ENCODE measurements around the gene TMCC1.
"Not testable (repeated sequence)": the region's sequence is repeated elsewhere in the genome, so short reads cannot be mapped to it uniquely, and the experiment has no call there.

The TMCC1 gene

GRCh38 chr3:129648391-129648790 lies 245.1 kb downstream of the TMCC1 start:
- DNase-seq (ENCODE audit: low read depth) = no peak

DNA sequence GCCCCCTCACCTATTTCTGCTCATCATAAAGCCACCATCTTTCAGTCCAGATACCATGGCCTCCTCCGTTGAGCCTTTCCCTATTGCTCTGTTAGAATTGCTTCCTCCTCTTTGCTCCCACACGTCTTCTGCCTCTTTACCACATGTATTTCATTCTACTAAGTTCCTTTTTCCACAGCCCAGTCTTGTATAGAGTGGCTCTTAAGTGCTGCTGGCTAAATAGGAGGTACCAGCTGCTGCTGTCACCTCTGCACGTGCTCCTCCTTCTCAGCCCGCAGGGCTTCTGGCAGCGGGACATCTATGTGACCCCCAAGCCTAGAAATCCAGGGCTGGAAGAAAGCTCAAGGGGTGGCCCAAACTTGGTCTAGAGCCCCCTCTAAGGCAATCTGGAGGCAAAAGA lies 248.2 kb downstream of the TMCC1 start:
- no peak for DNase-seq (ENCODE audit: low read depth)

DNA sequence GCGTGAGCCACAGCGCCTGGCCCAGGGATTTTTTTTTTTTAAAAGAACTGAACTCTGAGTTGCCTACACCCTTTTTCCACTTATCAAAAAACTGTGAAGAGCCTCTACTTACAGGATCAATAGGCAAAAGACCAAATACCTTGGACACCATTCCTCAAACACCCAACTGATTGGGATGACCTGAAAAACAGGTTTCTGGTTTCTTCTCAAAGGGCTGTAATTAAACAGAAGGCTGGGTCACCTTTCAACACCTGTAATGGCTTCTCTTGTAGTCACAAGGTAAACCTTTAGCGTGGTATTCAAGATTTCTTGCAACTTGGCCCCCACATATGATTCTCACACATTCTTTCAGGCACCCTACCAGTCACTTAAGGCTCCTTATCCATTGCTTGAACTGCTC lies 248.7 kb downstream of the TMCC1 start:
- no peak for DNase-seq (ENCODE audit: low read depth)

- DNase-seq (ENCODE audit: low read depth) = not testable (repeated sequence)
Observed at GRCh38 chr3:129641567-129642260, 251.8 kb downstream of the TMCC1 start.

GRCh38 chr3:129640985-129641384 lies 252.5 kb downstream of the TMCC1 start:
- DNase-seq (ENCODE audit: low read depth) = not testable (repeated sequence)

DNA sequence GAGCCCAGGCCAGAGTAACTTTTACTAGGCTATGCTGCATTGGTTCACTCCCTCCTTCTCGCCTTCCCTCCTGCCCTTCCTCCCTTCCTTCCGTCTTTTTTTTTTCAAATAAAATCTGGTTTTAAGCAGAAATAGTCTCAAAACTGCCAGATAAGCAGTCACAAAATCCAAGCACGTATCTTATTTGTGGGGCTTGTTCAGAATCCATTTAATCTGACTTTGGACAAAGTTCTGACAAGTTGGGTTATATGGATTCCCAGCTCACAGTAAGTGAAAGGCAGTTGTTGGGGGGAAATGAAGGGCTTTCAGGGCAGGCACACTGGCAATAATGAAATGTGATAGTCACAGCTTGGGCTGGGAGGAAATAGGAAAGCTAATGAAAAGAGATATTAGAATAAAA lies 255.0 kb downstream of the TMCC1 start:
- no peak for DNase-seq (ENCODE audit: low read depth)

DNA sequence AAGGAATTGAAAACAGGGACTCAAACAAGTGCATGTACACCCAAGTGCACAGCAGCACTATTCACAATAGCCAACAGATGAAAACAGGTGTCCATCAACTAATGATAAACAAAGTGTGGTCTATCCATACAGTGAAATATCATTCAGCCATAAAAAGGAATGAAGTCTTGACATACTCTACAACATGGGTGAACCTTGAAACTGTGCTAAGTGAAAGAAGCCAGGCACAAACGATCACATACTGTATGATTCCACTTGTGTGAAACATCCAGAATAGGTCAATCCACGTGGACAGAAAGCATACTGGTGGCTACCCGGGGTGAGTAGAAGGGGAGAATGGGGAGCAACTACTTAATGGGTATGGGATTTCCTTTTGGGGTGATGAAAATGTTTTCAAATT lies 257.4 kb downstream of the TMCC1 start:
- no peak for DNase-seq (ENCODE audit: low read depth)

- no peak for DNase-seq (ENCODE audit: low read depth)
Observed at GRCh38 chr3:129635656-129636055, 257.9 kb downstream of the TMCC1 start.

- DNase-seq (ENCODE audit: low read depth) = no peak
Observed at GRCh38 chr3:129633751-129634481, 259.6 kb downstream of the TMCC1 start.

DNA sequence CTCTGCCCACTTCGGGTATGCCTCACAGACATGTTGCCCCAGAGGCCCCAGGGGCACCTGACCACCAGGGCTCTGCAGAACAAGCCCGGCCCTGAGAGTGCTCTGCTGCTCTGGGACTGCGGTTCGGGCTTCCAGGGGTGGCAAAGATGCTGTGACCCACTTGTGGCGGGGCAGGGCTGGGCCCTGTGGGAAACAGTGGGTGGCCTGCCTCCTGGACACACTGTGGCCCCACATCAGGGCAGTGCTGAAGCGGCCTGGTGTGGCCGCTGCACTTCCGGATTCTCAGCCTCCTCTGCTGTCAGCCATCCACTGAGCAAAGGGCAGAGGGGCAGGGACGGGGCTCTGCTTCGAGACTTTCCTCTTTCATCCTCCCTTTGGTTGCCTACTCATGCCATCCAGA lies 260.5 kb downstream of the TMCC1 start:
- no peak for DNase-seq (ENCODE audit: low read depth)

DNA sequence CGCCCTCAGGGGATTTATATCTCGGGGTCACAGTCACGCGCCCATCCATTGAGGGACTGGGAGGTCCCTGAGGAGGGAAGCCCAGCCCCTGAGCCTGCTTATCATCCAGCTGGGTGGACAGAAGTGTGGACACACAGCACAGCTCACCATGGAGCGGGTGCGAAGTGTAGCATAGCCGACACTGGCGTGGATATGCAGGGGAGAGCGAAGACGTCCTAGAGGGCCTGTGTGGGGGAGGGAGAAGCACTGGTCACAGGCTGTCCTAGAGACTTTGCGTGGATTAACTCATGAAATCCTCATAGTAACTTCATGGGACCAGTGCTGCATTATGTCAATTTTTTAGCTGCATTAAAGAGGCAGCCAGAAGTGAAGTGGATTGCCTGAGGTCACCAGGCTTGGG lies 261.0 kb downstream of the TMCC1 start:
- DNase-seq (ENCODE audit: low read depth) = no peak

DNA sequence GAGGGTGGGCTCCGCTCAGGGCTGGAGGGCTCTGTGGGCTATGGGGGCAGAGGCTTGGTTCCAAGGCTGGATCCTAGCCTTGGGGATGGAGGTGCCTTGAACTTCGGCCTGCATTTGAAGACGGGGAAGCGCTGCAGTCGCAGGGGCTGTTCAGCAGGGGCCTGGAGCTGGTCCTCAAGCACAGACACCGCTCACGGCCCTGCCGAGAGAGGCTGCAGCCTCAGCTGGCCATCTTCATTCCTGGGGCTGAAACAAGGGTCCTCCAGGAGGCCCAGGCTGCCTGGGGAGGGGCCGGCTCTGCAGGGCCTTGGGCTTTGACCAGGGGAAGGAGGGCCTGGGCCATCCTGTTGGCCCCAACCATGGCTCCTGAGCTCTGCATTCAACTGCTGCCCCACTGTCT lies 261.5 kb downstream of the TMCC1 start:
- no peak for DNase-seq (ENCODE audit: low read depth)

GRCh38 chr3:129629011-129629410 lies 264.5 kb downstream of the TMCC1 start:
- no peak for DNase-seq (ENCODE audit: low read depth)

- DNase-seq (ENCODE audit: low read depth) = no peak
Observed at GRCh38 chr3:129628169-129628522, 265.4 kb downstream of the TMCC1 start.

DNA sequence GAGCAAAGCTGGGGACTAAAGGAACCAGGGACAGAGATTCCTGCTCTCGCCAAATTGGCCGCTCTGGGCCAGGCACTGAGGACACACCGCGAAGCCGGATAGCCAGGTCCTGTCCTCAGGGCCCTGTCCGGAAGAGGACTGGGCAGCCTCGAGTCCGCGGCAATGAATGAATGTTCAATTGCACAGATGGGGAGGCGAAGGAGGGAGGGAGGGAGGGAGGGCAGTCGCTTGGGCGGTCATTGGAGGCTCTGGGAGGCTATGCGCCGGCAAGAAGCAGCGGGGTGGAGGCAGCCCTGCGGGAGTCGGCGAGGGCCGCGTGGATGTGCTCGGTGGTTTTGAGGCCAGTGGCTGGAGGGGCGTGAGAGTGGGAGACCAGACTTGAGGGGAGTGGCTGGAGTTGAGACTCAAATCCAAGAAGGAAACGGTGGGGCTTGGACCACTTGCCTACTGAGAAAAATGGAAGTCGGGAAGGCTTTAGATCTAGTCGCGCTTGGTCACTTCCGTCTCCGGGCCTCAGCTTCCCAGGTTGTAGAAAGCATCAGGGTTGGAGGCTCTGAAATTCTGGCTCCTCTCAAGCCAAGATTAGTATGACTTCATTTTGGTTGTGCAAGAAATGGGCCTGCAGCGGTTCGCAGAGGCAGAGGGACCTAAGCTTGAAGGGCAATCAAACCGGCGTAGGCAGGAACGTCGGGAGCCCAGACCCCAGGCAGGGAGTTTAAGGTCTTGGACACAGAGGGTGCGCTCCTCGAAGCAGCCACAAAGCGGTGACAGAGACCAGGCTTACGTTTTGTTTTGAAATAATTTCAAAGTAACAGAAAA lies 266.0 kb downstream of the TMCC1 start:
- peak; percentile 49 for DNase-seq (ENCODE audit: low read depth)

DNA sequence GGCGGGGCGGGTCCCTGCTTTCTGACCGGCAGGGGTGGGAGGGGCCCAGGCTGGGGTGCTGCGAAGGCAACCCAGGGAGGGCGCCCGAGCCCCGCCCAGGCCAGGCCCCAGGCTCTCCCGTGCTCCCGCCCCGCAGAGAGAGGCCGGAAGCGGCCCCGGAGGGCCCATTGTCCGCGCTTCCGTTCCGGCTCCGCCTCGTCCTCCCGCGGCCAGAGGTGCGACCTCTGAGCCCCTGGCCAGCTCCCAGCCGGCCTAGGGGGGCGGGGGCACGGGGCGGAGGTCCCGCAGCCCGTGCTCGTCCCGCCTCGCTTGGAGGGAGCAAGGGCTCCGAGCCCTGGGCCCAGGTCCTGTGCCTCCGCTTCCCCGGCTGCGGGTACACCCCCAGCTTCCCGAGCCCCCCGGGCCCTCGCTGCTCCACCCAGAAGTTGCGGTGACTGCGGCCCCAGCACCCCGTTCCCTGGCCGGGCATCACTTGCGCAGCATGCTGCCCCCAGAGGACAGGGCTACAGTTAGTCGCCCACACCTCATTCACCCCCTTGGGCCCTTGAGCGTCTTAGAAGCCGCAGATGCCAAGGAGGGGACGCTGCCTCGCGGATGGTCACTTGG lies 266.7 kb downstream of the TMCC1 start:
- DNase-seq (ENCODE audit: low read depth) = peak; percentile 79

DNA sequence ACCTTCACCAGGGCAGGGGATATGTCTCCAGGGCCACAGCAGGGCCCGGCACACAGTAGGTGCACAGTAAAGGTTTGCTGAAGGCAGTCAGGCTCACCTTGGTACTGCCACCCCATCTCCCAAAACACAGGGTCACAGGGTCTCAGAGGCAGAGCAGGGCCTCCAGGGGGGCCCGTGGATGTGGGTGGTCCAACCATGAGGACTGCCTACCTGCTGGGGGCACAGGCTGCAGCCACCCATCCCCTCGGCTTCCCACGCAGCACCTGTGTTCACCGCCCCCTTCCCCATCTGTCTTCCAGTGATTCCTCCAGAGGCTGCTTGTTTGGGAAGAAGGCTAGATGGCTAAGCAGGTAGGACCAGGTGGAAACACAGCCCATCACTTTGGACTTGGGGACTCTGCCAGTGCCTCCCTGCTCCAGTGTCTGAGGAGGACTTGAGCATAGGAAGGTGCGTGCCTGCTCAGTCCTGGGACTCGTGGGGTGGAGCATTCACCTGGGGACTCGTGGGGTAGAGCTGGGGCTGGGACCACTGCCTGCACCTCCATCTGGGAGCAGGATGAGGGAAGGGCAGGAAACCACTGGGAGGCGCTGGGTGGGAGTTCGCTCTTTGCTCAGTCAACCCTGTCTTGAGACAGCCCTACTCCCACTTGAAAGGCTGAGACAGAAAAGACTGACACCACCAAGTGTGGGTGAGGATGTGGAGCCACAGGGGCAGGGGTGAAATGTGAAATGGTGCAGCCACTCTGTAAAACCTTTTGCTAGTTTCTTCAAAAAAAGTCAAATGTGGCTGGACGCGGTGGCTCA lies 268.2 kb downstream of the TMCC1 start:
- DNase-seq (ENCODE audit: low read depth) = no peak

- DNase-seq (ENCODE audit: low read depth) = no peak
Observed at GRCh38 chr3:129624347-129625071, 269.0 kb downstream of the TMCC1 start.

DNA sequence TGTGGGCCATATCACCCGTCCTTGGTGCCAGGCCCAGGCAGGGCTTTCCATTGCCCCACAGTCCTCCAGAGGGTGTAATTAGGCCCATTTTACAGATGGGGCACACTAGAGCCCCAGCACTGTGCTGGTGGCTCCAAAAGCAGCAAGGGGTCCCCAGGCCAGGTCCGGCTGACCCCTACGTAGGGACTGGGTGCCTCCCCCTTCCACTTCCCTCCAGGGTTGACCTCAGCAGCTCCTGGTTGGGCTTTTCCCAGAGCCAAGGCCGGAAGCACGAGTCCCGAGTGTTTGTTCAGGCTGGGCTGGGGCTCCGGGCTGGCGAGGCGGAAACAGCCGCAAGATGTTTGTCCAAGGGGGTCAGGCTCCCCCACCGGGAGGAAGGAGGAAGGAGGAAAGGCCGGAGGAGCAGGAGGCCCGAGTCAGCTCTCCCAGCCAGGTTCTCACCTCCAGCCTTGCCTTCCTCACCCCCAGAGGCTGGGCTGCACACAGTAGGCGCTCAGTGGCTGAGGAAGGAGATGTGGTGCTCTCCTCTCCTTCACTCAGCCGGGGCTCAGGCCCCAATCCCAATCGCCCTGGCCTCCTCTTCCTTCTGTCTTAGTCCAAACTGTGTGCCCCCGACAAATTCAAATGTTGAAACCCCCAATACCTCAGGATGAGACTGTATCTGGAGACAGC lies 269.9 kb downstream of the TMCC1 start:
- no peak for DNase-seq (ENCODE audit: low read depth)

DNA sequence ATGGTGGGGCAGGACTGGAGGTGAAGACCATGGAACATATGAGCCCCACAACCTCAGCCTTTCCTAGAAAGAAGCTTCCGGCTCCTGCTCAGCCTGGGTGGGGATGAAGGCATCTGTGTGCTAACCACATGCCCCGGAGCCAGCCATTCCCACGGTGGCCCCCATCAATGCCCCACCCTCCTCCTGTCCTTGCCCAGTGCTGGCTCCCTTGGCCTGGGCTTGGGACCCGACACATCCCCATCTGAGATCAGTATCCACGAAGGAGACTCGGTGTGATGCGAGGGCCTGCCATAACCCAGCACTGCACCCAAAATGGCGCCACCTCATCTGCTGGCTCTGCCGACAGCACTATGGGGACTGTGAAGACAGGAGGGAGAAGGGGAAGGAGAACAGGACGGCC lies 270.6 kb downstream of the TMCC1 start:
- no peak for DNase-seq (ENCODE audit: low read depth)

Measured in activated T-cell treated with anti-CD3 and anti-CD28 coated beads for 48 hours (primary cell).